Measurements from ENCODE around the gene GLIS1. TPM values are rescaled to one million over a fixed set of nuclear protein-coding genes. Genes with fewer than 3 reads are reported as not detected.

The GLIS1 gene
- total and polyA plus RNA-seq, 2 donors (not counting 3 experiments of a cell fraction or from before 2014, with no cell fraction given) = not detected

DNA sequence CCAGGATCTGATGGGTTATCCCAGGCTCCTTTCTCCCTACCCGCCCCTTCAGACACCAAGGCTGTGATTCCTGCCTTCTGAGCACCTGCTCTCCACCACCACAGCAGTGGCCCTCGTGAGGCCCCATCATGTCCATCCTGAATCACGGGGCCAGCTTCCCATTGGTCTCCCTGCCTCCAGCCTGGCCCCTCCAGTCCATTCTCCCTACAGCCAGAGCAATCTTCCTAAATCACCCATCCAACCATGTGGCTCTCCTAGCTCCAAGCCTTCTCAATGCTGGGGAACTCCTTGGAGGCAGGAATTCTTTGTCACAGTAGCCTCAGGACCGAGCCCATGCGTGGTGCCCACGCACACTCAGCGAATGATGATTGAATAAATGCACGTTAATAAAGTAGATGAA lies 8.9 kb upstream of the GLIS1 start:
- Histone ChIP-seq H3K4me2 (ENCODE audit: insufficient read depth, low read length) (no peak overlapping the region), H3K9me1 (replicated peaks; ENCODE audit: control insufficient read depth, extremely low read depth, insufficient read depth, low read length) (no peaks in the 10 kb centered on the region), H3K79me2 (ENCODE audit: control insufficient read depth, insufficient read depth, low read length) (no peaks in the 10 kb centered on the region), H2AFZ (ENCODE audit: low read depth, low read length) (no peak overlapping the region), H3K9me3 (replicated peaks; ENCODE audit: control insufficient read depth, insufficient read depth, low read length) (no peaks in the 10 kb centered on the region), H3K27ac (ENCODE audit: insufficient read depth, low read depth, low read length) (no peak overlapping the region), H3K4me3 (replicated peaks in 1 of 3; ENCODE audit: insufficient read depth in 1 of 3, low read depth in 1 of 3, low read length in 3 of 3) (no peak overlapping the region), H3K4me1 (ENCODE audit: control insufficient read depth, extremely low read depth, insufficient read depth, low read length) (no peaks in the 10 kb centered on the region), H3K36me3 (ENCODE audit: control insufficient read depth in 2 of 2, extremely low read depth in 1 of 2, insufficient read depth in 2 of 2, low read length in 2 of 2) (no peaks in the 10 kb centered on the region), H3K9ac (replicated peaks; ENCODE audit: extremely low read depth, insufficient read depth, low read length) (no peak overlapping the region), H4K20me1 (replicated peaks; ENCODE audit: control insufficient read depth, extremely low read depth, insufficient read depth, low read length) (no peaks in the 10 kb centered on the region), H3K27me3 (ENCODE audit: control insufficient read depth in 2 of 2, insufficient read depth in 2 of 2, low read length in 2 of 2) (peaks cover 7 to 18% of the 10 kb centered on the region in 2 experiments)
- no peak for FAIRE-seq
- ChIA-PET POLR2A (no interaction called here), CTCF (interaction anchor here (1.5 kb wide), 1 partner anchor 32 kb away, joined by 5 read pairs; no protein-coding TSS in a partner anchor)
- no TSS peak for BruUV-seq (replicated peaks)
- TF ChIP-seq JUN (IDR thresholded peaks at IDR 0.05; ENCODE audit: borderline replicate concordance, insufficient read depth, insufficient read length, low read depth) = no peak
- no peak for TF ChIP-seq FOS (IDR thresholded peaks at IDR 0.05; ENCODE audit: borderline replicate concordance, insufficient read depth, low read length)
- TF ChIP-seq POLR2A (IDR thresholded peaks at IDR 0.05; ENCODE audit: low read depth, low read length) = no peak
- no peak for TF ChIP-seq POLR2AphosphoS5 (IDR thresholded peaks at IDR 0.05; ENCODE audit: insufficient read depth, low read depth, low read length)
- TF ChIP-seq, protein P1, sequence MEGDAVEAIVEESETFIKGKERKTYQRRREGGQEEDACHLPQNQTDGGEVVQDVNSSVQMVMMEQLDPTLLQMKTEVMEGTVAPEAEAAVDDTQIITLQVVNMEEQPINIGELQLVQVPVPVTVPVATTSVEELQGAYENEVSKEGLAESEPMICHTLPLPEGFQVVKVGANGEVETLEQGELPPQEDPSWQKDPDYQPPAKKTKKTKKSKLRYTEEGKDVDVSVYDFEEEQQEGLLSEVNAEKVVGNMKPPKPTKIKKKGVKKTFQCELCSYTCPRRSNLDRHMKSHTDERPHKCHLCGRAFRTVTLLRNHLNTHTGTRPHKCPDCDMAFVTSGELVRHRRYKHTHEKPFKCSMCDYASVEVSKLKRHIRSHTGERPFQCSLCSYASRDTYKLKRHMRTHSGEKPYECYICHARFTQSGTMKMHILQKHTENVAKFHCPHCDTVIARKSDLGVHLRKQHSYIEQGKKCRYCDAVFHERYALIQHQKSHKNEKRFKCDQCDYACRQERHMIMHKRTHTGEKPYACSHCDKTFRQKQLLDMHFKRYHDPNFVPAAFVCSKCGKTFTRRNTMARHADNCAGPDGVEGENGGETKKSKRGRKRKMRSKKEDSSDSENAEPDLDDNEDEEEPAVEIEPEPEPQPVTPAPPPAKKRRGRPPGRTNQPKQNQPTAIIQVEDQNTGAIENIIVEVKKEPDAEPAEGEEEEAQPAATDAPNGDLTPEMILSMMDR (IDR thresholded peaks at IDR 0.05; ENCODE audit: extremely low read depth in 1 of 2, insufficient read depth in 1 of 2, low read depth in 1 of 2, low read length in 2 of 2) = no peak
- TF ChIP-seq GATA2 (IDR thresholded peaks at IDR 0.05; ENCODE audit: insufficient read depth, insufficient read length, low read depth, low read length) = no peak
- no peak for TF ChIP-seq MYC (IDR thresholded peaks at IDR 0.05; ENCODE audit: low read depth, low read length)
- TF ChIP-seq EZH2 (IDR thresholded peaks at IDR 0.05; ENCODE audit: borderline replicate concordance, low read depth, low read length, severe bottlenecking) = no peak
- TF ChIP-seq, protein P2, sequence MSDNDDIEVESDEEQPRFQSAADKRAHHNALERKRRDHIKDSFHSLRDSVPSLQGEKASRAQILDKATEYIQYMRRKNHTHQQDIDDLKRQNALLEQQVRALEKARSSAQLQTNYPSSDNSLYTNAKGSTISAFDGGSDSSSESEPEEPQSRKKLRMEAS (IDR thresholded peaks at IDR 0.05; ENCODE audit: insufficient read depth, insufficient read length) = no peak
- dilution Hi-C loops (cut with MboI; ENCODE audit: extremely low pct_ligation_motif_present, low sequenced_read_pairs) (no loop called here), intact Hi-C loops (cut with micrococcal nuclease) (no loop called here)
- no peak for DNase-seq (ENCODE audit: low read depth, low spot score)
